NCI-H526 treated with DMSO at 0.1 percent for 48 hours (cell line): ENCODE measurements around the gene DAZ1.
"Not testable (repeated sequence)": the region's sequence is repeated elsewhere in the genome, so short reads cannot be mapped to it uniquely, and the experiment has no call there.

Experiments used
- DNase-seq: peaks from one replicate; lab custom pipeline; 2025; lab: John Stamatoyannopoulos, UW

The DAZ1 gene

GRCh38 chrY:23198908-23199307 lies at the start of gene DAZ1:
DAZ1 (minus strand) TSS chrY:23199008; CDS start chrY:23198800, 208 bp downstream.
- not testable (repeated sequence) for DNase-seq

GRCh38 chrY:23219233-23219632 lies 20.4 kb upstream of the DAZ1 start, which contains the start of gene DAZ2:
DAZ2 (plus strand) TSS chrY:23219533; CDS start chrY:23219741, 208 bp downstream.
- DNase-seq: not testable (repeated sequence)

- DNase-seq: not testable (repeated sequence)
Observed at GRCh38 chrY:23210681-23211080, 11.9 kb upstream of the DAZ1 start.

GRCh38 chrY:23209802-23210495 lies 11.1 kb upstream of the DAZ1 start:
- DNase-seq: not testable (repeated sequence)

GRCh38 chrY:23207455-23207854 lies 8.6 kb upstream of the DAZ1 start:
- DNase-seq: not testable (repeated sequence)
